ENCODE results near the gene FTSJ3.
"Not testable (repeated sequence)": the region's sequence is repeated elsewhere in the genome, so short reads cannot be mapped to it uniquely, and the experiment has no call there.

FTSJ3 gene, protein sequence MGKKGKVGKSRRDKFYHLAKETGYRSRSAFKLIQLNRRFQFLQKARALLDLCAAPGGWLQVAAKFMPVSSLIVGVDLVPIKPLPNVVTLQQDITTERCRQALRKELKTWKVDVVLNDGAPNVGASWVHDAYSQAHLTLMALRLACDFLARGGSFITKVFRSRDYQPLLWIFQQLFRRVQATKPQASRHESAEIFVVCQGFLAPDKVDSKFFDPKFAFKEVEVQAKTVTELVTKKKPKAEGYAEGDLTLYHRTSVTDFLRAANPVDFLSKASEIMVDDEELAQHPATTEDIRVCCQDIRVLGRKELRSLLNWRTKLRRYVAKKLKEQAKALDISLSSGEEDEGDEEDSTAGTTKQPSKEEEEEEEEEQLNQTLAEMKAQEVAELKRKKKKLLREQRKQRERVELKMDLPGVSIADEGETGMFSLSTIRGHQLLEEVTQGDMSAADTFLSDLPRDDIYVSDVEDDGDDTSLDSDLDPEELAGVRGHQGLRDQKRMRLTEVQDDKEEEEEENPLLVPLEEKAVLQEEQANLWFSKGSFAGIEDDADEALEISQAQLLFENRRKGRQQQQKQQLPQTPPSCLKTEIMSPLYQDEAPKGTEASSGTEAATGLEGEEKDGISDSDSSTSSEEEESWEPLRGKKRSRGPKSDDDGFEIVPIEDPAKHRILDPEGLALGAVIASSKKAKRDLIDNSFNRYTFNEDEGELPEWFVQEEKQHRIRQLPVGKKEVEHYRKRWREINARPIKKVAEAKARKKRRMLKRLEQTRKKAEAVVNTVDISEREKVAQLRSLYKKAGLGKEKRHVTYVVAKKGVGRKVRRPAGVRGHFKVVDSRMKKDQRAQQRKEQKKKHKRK

DNA sequence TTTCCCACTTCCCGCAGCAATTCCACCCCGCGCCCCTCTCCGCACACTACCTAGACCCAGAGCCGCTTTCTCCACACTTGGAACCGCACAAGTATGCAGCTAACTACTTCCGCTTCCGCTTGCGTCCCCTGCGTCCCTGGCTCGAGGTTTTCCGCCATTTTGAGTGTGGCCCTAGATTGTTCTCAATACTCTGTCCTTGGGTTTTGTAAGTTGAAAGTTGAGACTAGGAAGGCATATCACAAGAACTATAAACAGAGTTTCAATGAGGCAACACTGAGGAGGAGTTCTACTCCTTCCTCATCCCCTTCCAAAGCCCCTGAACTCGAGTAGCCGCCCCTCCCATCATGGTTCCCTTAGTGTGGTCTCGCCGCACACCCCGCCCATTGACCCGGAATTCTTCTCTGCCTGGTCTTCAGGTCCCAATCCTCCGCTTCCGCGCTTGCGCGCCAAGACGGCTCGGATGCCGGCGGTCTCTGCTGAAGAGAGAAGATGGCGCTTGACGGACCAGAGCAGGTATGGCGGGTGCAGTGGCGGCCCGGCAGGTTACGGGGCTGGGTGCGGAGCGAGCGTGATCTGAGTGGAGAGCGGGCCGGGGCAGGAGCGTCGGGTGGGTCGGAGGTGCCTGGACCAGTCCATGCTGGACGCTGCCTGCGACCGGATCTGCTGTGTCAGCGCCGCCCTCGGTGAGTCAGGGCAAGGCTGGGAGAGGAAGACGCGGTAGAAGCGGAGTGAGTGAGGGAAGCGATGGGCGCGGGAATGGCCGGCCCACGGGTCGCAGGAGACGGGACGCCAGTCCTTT lies at the start of gene FTSJ3, which contains the start of gene PSMC5:
FTSJ3 (minus strand) TSS at position 662 of the 799 bp plus-strand sequence. CDS start 761 bp downstream, outside the sequence.
PSMC5 (plus strand) TSS at position 430 of the 799 bp plus-strand sequence; CDS start at position 490, 60 bp downstream.
- DNase-seq = peak; percentile 95

DNA sequence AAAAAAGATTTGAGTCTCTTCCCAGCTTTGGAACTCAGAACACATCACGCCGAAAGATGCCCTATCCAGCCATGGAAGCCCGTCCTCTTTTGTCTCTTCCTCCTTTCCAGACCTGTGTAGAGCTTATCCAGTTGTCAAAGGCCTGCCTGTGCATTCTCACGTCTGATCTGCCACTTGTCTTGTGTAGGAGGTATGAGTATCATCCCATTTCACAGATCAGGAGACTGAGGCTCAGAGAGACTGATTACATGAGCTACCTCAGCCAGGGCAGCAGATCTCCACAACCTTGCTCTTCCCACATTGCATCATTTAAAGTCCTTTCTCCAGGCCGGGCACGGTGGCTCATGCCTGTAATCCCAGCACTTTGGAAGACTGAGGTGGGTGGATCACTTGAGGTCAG lies 47.2 kb upstream of the FTSJ3 start:
- not testable (repeated sequence) for DNase-seq

DNA sequence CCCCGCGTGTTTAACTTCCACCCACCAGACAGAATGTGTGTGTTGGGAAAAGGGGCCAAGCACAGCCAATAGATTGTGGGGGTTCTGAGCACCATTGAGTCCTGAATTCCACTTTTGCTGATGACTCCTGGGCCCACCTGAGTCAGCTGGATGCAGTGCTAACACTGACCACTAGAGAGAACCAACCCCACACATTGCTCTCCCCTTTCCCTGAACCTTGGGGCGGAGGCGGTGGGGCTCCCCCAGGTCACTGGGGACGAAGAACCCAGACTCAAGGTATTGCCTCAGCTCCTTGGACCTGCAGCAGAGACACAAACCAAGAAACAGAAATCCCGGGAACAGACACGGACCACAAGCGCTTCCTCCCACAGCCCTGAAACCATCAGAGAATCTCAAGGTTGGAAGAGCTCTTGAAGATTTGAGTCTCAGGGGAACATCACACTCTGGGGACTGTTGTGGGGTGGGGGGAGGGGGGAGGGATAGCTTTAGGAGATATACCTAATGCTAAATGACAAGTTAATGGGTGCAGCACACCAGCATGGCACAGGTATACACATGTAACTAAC lies 46.7 kb upstream of the FTSJ3 start:
- not testable (repeated sequence) for DNase-seq

DNA sequence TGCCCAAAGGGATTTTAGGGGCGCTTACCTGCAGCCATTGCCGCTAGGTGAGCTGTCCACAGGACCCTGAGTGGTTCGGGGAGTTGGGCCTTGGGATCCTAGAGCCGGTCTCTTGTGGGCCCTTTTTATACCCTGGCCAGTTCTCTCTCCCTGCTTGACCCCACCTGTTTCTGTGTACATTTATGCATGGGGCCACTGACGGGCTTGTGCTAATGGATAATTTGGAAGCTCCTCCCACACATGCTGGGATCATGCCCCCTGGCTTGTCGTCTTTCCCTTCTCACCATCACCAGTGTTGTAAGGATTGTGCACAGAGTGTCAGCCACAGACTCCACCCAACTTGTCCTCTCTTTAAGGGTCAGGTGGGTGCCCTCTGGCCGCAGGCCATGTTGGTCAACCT lies 46.1 kb upstream of the FTSJ3 start, which contains the start of gene CSH2:
CSH2 (minus strand) TSS at position 101 of the 400 bp plus-strand sequence; CDS start at position 38, 63 bp downstream.
- not testable (repeated sequence) for DNase-seq

DNA sequence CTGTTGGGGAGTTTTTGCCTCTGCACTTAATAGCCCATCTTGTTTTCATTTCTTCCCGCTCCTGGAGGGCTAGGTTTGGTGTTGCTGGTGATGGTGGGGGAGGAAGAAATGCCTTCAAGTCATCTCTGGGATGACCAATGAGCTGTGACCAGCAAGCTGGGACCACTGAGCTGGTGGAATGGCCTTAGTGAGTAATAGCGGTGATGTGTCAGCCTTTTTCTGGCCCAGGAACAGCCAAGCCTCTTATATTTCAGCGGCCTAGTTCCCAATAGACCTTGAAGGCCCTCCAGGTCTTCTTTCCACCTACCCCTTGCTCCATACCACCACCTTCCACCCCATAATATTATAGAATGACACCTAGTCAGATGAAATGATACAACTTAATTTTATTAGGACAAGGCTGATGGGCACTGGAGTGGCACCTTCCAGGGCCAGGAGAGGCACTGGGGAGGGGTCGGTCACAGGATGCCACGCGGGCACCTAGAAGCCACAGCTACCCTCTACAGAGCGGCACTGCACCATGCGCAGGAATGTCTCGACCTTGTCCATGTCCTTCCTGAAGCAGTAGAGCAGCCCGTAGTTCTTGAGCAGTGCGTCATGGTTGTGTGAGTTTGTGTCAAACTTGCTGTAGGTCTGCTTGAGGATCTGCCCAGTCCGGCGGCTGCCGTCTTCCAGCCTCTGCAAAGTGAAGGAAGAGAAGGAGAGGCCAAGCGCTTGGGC lies 44.3 kb upstream of the FTSJ3 start:
- peak; percentile 31 for DNase-seq

DNA sequence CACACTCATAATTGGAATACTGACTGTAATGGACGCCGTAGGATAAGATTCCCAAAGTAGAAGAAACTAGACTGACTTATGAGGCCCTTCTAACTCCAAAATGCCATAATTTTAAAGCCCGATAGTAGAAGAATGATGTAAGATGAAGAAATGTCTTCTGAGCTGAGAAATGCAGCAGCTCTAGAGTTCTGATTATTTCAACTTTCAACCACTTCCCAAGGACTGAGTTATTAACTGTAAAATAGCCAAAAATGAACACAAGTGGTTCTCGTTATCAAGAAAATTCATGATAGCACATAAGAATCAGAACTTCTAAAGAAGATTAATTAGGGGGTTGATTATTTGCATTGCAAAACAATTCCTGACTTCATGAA lies 42.8 kb upstream of the FTSJ3 start:
- DNase-seq = peak; percentile 24

DNA sequence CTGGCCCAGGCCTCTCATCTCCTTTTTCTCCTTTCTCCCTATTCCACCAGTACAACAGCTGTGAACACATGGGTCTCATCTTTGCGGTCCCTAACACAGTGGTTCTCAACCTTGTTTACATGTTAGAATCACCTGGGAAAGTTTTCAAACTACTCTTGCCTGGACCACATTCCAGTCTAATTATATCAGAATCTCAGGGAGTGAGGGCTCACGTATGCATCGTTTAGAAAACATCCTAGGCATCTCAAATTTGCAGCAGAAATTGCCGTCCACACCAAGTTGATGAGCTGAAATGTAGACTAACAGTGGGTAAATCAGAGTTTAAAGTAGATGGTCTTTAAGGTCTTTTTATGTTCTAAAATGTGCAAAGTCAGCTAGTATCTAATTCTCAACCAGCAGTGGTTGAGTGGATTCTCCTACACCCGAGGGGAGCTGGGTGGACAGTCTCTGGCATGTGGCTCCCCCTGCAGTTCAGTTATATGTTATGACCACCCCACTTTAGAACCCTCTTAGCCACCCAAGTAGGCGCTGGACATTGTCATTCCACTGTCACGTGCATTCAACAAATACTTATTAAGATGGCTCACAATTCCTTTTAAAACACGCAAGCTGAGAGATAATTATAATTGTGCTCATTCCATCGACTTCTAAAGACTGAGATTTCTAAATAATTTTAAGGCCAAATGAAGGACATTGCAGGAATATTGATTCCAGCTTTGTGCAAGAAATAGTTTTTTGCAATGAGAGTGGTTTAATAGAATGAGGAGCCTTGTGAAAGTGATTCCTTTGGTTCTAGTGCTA lies 42.2 kb upstream of the FTSJ3 start:
- peak; percentile 67 for DNase-seq

DNA sequence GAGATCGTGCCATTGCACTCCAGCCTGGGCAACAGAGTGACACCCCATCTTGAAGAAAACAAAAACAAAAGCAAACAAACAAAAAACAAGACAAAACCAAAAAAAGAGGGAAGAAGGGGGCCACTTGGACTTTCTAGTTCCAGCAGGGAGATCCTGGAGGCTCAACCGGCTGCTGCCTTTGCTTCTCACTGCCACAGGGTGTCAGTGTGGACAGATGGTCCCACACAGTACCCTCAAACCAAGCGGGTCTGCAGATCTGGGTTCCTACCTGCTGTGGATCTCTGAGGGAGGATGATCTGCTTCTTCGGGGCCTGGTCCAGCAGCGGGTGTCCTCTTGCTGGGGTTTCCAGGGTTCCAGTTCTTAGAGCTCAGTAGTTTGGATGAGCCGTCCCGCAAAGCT lies 39.2 kb upstream of the FTSJ3 start:
- not testable (repeated sequence) for DNase-seq

DNA sequence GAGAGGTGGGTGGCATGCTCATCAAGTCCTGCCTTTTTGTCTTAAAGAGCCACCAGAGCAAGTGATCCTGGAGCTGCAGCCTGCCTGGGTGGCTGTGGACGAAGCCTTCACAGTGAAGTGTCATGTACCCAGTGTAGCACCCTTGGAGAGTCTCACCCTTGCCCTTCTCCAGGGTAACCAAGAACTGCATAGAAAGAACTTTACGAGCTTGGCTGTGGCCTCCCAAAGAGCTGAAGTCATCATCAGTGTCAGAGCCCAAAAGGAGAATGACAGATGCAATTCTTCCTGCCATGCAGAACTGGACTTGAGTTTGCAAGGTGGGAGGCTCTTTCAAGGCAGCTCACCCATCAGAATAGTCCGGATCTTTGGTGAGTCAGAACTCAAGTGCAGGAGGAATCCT lies 31.8 kb upstream of the FTSJ3 start:
- no peak for DNase-seq

DNA sequence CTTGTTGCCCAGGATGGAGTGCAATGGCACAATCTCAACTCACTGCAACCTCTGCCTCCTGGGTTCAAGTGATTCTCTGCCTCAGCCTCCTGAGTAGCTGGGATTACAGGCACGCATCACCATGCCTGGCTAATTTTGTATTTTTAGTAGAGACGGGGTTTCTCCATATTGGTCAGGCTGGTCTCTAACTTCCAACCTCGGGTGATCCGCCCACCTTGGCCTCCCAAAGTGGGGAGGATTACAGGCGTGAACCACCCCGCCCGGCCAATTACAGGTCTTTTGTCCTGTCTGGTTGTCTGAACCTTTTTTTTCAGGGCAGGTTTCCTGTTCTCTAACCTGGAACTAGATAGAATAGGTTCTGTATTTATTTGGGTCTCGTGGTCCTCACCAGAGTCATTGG lies 29.0 kb upstream of the FTSJ3 start:
- not testable (repeated sequence) for DNase-seq

DNA sequence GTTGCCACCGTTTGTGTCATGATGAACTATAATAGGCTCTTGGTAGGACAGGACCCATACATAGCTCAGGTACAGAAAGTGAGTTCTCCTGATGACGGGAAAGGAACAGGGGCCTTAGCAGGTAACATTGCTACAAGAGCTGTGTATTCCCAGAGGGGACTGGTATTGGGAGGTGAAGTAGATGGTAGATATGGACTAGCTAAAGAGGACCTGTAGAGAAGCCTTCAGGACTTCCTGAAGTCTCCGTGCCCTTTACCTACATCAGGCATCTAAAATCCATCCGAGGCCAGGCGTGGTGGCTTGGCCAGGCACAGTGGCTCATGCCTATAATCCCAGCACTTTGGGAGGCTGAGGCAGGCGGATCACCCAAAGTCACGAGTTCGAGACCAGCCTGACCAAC lies 27.7 kb upstream of the FTSJ3 start:
- DNase-seq = no peak

DNA sequence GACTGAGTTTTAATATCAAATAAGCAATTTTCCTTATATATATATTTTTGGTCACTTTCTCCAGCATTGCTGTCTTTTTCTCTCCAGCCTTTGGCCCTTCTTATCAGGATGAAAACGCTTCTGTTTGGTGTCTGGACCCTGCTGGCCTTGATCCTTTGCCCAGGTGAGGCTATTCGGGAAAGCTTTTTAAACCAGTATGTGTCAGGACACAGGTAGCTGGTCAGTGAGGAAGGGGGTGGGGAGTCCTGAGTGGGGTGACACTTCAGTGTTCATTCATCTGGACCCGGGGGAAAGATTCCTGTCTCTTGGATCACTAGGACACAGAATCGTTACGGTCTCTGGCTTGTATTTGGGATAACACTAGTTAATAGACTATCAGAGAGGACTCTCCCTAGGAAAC lies 27.2 kb upstream of the FTSJ3 start:
- no peak for DNase-seq

DNA sequence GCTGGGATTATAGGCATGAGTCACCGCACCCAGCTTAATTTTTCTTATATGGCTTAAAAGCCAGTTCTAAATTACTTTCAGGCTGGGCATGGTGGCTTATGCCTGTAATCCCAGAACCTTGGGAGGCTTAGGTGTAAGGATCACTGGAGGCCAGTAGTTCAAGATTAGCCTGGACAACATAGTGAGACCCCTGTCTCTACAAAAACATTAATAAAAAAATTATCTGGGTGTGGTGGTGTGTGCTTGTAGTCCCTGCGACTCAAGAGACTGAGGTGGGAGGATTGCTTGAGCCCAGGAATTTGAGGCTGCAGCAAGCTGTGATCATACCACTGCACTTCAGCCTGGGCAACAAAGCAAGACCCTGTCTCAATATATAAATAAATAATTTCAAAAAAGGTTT lies 25.8 kb upstream of the FTSJ3 start:
- DNase-seq = no peak

DNA sequence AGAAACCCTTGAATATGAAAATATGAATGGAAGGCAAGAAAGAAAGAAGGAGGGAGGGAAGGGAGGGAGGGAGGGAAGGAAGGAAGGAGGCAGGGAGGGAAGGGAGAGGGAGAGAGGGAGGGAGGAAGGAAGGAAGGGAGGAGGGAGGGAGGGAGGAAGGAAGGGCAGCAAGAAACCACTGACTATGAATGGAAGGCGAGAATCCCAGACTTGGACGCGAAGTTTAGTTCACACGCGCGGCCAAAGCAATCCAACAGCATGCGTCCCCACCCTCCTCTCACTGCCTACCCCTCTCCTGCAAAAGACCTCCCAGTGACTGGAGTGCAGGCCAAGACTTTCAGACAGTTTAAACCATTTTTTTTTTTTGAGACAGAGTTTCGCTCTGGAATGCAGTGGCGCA lies 22.9 kb upstream of the FTSJ3 start:
- no peak for DNase-seq

DNA sequence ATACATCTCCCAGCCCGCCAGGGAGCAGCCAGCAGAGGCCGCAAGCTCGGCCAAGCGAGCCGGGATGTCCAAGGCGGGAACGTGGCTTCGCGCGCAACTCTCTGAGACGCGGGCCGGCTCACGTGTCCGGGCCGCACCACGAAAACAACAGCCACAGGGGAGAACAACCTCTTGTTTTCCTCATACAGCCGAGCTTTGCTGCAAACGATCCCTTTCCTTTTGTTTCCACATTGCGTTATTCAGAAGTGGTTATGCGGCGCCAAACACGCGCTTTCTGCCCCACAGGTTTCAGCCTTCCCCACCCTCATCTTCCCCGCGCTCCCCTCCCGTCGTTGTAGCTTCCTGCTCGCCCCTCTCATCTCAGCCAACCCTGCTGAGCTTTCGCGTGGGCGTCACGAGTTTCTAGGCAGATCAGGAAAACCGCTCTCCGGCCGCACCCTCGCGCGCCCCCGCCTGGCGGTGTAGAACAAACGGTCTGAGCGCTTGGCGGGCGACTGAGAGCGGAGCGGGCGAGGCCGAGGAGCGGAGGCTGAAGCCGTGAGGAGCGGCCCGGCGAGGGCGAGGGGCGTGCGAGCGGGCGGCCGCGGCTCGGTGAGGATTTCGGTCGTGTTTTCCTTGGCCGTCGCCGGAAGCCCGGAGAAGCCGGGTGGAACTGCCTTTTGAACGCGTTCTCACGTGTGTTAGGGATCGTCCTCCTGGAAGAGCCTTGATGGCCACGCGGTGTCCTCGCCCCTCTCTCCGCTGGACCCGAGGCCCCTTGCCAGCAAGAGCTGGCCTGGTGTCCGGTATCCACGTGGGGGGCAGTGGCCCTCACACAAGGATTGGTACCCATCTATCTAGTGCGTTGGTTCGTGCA lies 21.6 kb upstream of the FTSJ3 start:
- DNase-seq = peak; percentile 93

DNA sequence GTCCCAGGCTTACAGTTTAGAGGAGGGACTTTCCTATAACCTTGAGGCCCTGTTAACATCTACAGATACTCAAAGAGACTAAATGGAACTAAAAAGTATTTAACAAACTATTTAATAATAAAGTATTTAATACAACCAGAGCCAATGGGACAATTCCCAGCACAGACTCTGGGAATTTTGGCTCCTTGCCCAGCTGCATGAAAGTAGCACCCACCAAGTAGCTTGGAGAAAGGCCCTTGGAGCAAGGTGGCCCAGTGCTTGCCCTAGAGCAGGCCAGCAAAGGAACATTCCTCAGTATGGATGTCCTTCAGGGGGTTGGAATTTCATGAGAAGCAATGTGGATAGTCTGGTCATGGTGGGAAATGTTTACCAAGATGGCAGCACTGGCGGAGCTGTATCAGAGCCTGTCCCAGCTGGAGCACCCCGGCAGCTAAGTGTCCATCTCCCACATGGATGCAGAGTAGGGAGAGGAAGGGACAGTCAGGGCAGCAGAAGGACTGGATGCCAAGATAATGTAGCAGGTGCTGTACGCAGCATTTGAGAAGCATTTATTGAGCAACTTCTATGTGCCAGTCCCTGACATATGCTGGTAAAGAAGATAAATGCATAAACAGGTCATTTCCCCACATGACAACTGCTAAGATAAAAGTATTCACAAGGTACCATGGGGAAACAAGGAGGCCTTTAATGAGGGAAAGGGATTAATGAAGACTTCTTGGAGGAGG lies 20.2 kb upstream of the FTSJ3 start:
- no peak for DNase-seq

DNA sequence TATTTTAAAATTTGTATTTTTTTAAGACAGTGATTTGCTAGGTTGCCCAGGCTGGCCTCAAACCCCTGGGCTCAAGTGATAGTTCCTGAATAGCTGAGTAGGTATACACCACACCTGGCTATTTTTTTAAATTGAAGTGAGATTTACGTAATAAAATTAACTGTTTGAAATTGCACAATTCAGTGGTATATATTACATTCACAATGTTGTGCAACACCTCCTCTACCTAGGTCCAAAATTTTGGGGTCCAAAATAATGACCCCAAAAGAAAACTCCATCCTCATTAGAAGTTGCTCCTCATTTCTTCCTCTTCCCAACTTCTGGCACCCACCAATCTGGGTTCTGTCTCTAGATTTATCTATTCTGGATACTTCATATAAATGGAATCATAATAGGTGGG lies 18.0 kb upstream of the FTSJ3 start:
- no peak for DNase-seq

DNA sequence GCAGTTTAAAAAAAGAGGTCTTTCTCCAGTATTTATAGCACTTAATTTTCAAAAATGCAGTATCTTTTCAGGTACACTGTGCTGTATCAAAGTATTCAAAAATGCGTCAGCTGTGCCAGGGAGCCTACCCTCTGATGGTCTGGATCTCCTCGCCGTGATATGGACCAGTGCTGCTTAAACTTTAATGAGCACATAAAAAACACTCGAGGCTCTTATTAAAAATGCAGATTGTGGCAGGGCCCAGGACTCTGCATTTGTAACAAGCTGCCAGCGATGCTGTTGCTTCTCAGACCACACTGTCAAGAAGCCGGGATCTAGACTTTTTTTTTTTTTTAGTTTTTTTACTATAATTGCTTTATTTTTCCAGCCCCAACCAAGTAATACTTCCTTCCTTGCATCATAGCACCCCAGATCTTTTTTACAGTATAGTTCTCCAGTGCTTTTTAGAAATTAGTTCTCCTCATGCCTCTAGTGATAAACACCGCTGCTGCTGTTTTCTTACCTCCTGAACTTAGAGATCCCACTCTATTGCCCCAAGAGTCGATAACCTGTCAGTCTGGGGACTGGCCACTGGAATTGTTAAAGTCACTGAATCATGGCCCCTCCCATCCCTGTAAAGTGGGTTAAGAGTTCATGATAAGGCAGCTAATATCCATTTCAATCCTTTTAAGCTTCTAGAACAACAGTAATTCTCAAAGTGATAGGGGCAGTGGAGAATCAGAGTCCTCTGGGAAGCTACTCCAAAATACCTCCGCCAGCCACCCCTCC lies 16.6 kb upstream of the FTSJ3 start:
- no peak for DNase-seq

Measured in fibroblast of skin of right biceps (primary cell).